H1 (cell line): Measurements from ENCODE around the gene GALNT9. TPM values are rescaled to one million over a fixed set of nuclear protein-coding genes. Genes with fewer than 3 reads are reported as not detected.

Source experiments
- BACH1 ChIP-seq: IDR thresholded peaks from 2 replicates; pipeline ENCODE4 v1.6.1; 2012; ENCODE audit warnings: low read length, improper control_type of control experiment
- CHD1 ChIP-seq: IDR thresholded peaks from 2 replicates; pipeline ENCODE4 v1.6.1; 2012; ENCODE audit warnings: low read depth, low read length, improper control_type of control experiment
- GABPA ChIP-seq: IDR thresholded peaks from 2 replicates; pipeline ENCODE4 v1.6.1; 2011; ENCODE audit warnings: mild to moderate bottlenecking, low read length, moderate library complexity, borderline replicate concordance; ENCODE audit not compliant: insufficient read depth
- HDAC2 ChIP-seq, 2 experiments: fragments of 300-600 bp in 1 of 2; sonication (generic) in 1 of 2; IDR thresholded peaks; 2 replicates each; pipeline ENCODE4 v1.6.1; 2011 to 2012; ENCODE audit warnings: low read depth in 2 of 2, low read length in 2 of 2, mild to moderate bottlenecking in 2 of 2, moderate library complexity in 2 of 2, borderline replicate concordance in 1 of 2, inconsistent platforms in 1 of 2
- SIX5 ChIP-seq: IDR thresholded peaks from 2 replicates; pipeline ENCODE4 v1.6.1; 2011; ENCODE audit warnings: mild to moderate bottlenecking, low read depth, low read length
- TAF1 ChIP-seq: IDR thresholded peaks from 2 replicates; pipeline ENCODE4 v1.6.1; 2011; ENCODE audit warnings: mild to moderate bottlenecking, low read depth, low read length
- USF2 ChIP-seq: IDR thresholded peaks from 2 replicates; pipeline ENCODE4 v1.6.1; 2011; ENCODE audit warnings: low read length, improper control_type of control experiment
- polyA plus RNA-seq, 7 experiments: library from polyadenylated mRNA; depleted of rRNA in 3 of 7; stranded (reverse) in 5 of 7; unstranded in 2 of 7; fragments of >200 nt in 5 of 7; fragments of 200-250 nt in 2 of 7; gene quantifications; 1 replicate in 5 of 7; 2 replicates in 1 of 7; 4 replicates in 1 of 7; pipeline versions ENCODE4 v1.2.1 to v1.2.3, GENCODE V29; 2011 to 2013; ENCODE audit warnings: missing spikeins in 2 of 7, mixed read lengths in 2 of 7
- total RNA-seq: library from RNA; stranded (reverse); fragmentation: NEBNext Ultra II Directional; extraction: Animal tissue kit (Norgen Biotek cat#: 25700); gene quantifications from 2 replicates; pipeline ENCODE4 v1.2.1, GENCODE V29; 2021
- TF ChIP-seq, protein P1 (sequence below): fragments of 300-600 bp; sonication (generic); IDR thresholded peaks from 2 replicates; pipeline ENCODE4 v1.7.1; 2012; ENCODE audit warnings: low read length, moderate library complexity, mild to moderate bottlenecking, inconsistent platforms; ENCODE audit not compliant: insufficient replicate concordance

The GALNT9 gene
- total and polyA plus RNA-seq, 2 of the 8 experiments (the other 6 are each of a cell fraction or from before 2014, with no cell fraction given), result 2.0 to 3.6 TPM

DNA sequence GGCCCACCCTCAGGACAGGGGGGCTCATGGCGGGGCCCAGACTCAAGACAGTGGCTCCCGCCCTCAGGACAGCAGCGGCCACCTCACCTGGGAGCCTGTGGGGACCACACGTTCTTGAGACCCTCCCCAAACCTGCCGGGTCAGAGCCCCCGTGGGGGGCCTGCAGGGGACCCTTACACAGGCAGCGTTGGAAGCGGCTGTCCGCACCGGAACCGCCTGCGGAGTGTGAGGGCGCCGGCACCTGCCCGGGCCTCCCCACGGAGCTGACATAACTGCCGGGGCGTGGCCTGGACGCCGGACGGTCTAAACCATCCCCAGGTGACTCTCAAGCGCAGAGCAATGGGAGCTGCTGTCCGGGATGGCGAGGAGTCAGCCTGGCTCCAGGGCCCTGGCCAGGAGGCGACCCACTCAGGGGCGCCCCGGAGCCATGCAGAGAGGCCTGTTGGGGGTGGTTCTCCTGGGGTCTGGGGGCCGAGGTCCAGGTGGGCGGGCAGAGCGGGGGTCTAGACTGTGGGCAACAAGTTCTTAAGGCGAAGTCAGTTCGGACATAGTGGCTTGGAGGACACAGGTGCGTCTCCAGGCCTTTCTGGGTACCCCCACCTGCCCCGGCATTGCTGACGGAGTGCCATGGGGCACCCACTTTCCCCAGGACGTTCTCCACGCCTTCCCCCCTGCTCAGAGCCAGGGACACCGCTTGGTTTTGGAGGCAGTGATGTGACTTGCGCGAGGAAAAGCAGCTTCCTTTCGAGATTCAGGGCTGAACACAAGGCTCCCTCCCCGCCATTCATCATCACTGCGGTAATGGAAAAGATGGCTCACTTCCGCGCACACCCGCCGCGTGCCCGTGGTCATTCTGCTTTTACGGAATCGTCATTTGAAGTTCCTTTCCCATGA, 23.2 kb downstream of the GALNT9 start (continued):
- TF ChIP-seq SIX5 (no peak), TAF1 (no peak), HDAC2 (IDR thresholded peaks at IDR 0.05; ENCODE audit: borderline replicate concordance in 1 of 2, low read depth in 2 of 2, low read length in 2 of 2) (no peak), CHD1 (no peak), USF2 (no peak), GABPA (no peak), BACH1 (no peak)
- TF ChIP-seq, protein P1, sequence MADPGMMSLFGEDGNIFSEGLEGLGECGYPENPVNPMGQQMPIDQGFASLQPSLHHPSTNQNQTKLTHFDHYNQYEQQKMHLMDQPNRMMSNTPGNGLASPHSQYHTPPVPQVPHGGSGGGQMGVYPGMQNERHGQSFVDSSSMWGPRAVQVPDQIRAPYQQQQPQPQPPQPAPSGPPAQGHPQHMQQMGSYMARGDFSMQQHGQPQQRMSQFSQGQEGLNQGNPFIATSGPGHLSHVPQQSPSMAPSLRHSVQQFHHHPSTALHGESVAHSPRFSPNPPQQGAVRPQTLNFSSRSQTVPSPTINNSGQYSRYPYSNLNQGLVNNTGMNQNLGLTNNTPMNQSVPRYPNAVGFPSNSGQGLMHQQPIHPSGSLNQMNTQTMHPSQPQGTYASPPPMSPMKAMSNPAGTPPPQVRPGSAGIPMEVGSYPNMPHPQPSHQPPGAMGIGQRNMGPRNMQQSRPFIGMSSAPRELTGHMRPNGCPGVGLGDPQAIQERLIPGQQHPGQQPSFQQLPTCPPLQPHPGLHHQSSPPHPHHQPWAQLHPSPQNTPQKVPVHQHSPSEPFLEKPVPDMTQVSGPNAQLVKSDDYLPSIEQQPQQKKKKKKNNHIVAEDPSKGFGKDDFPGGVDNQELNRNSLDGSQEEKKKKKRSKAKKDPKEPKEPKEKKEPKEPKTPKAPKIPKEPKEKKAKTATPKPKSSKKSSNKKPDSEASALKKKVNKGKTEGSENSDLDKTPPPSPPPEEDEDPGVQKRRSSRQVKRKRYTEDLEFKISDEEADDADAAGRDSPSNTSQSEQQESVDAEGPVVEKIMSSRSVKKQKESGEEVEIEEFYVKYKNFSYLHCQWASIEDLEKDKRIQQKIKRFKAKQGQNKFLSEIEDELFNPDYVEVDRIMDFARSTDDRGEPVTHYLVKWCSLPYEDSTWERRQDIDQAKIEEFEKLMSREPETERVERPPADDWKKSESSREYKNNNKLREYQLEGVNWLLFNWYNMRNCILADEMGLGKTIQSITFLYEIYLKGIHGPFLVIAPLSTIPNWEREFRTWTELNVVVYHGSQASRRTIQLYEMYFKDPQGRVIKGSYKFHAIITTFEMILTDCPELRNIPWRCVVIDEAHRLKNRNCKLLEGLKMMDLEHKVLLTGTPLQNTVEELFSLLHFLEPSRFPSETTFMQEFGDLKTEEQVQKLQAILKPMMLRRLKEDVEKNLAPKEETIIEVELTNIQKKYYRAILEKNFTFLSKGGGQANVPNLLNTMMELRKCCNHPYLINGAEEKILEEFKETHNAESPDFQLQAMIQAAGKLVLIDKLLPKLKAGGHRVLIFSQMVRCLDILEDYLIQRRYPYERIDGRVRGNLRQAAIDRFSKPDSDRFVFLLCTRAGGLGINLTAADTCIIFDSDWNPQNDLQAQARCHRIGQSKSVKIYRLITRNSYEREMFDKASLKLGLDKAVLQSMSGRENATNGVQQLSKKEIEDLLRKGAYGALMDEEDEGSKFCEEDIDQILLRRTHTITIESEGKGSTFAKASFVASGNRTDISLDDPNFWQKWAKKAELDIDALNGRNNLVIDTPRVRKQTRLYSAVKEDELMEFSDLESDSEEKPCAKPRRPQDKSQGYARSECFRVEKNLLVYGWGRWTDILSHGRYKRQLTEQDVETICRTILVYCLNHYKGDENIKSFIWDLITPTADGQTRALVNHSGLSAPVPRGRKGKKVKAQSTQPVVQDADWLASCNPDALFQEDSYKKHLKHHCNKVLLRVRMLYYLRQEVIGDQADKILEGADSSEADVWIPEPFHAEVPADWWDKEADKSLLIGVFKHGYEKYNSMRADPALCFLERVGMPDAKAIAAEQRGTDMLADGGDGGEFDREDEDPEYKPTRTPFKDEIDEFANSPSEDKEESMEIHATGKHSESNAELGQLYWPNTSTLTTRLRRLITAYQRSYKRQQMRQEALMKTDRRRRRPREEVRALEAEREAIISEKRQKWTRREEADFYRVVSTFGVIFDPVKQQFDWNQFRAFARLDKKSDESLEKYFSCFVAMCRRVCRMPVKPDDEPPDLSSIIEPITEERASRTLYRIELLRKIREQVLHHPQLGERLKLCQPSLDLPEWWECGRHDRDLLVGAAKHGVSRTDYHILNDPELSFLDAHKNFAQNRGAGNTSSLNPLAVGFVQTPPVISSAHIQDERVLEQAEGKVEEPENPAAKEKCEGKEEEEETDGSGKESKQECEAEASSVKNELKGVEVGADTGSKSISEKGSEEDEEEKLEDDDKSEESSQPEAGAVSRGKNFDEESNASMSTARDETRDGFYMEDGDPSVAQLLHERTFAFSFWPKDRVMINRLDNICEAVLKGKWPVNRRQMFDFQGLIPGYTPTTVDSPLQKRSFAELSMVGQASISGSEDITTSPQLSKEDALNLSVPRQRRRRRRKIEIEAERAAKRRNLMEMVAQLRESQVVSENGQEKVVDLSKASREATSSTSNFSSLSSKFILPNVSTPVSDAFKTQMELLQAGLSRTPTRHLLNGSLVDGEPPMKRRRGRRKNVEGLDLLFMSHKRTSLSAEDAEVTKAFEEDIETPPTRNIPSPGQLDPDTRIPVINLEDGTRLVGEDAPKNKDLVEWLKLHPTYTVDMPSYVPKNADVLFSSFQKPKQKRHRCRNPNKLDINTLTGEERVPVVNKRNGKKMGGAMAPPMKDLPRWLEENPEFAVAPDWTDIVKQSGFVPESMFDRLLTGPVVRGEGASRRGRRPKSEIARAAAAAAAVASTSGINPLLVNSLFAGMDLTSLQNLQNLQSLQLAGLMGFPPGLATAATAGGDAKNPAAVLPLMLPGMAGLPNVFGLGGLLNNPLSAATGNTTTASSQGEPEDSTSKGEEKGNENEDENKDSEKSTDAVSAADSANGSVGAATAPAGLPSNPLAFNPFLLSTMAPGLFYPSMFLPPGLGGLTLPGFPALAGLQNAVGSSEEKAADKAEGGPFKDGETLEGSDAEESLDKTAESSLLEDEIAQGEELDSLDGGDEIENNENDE, result no peak
- TF ChIP-seq, all 59 proteins: peak for 0
